ENCODE results near the gene PCK1.

- TF ChIP-seq CTCF (IDR thresholded peaks at IDR 0.05 in 2 of 3, conservative IDR thresholded peaks at IDR 0.05 in 1 of 3; ENCODE audit: borderline replicate concordance in 1 of 3, insufficient read depth in 1 of 3, low read depth in 2 of 3, low read length in 2 of 3) = no peak
- no peak for TF ChIP-seq YY1 (IDR thresholded peaks at IDR 0.05; ENCODE audit: extremely low read depth, insufficient replicate concordance, low read depth, low read length)
These were observed 19.9 kb upstream of the PCK1 start for GRCh38 chr20:57540890-57541580.

Data from HCT116 (cell line).